Endothelial cell of umbilical vein (primary cell): ENCODE results near the gene RNASET2. TPM values are rescaled to one million over a fixed set of nuclear protein-coding genes. Genes with fewer than 3 reads are reported as not detected.

Experiments used
- BruUV-seq: library from RNA; stranded (reverse); fragments of 400-500 nt; replicated peaks from 2 replicates; lab custom pipeline; 2021; lab: Mats Ljungman, UMichigan
- CTCF ChIA-PET: fragments of 300-600, 350-600 bp; sonication (Branson Sonifier 250); formaldehyde crosslinking; loops from one replicate; lab custom pipeline; 2021; ENCODE audit warnings: antibody characterized with exemption, inconsistent platforms; lab: Charles Lee
- POLR2A ChIA-PET: fragments of 300-600, 350-600 bp; sonication (Branson Sonifier 250); formaldehyde crosslinking; loops from one replicate; lab custom pipeline; 2021; ENCODE audit warnings: antibody characterized with exemption, inconsistent platforms; lab: Charles Lee
- DNase-seq: peaks from one replicate; pipeline ENCODE4 v3.0.0-alpha.2; 2011; ENCODE audit warnings: low read depth, low spot score
- FAIRE-seq: peaks from 2 replicates; lab custom pipeline; 2011; peaks lifted over from hg19 to GRCh38; lab: Jason Lieb, UNC
- H2AFZ ChIP-seq: 2 replicates; pipeline ENCODE4 v1.6.0; 2012; ENCODE audit warnings: low read depth, low read length, control low read depth, inconsistent platforms
- H3K27ac ChIP-seq: 2 replicates; pipeline ENCODE4 v1.5.1; 2011; ENCODE audit warnings: low read depth, mild to moderate bottlenecking, control low read depth, low read length, moderate library complexity; ENCODE audit not compliant: insufficient read depth
- H3K27me3 ChIP-seq, 2 experiments: 2 replicates each; pipeline versions ENCODE4 v1.6.0 to v1.6.1; 2011; ENCODE audit warnings: low read length in 2 of 2, mixed read lengths in 1 of 2; ENCODE audit not compliant: control insufficient read depth in 2 of 2, insufficient read depth in 2 of 2
- H3K36me3 ChIP-seq, 2 experiments: 2 replicates in 1 of 2; 3 replicates in 1 of 2; pipeline ENCODE4 v1.5.1; 2011; ENCODE audit warnings: low read length in 2 of 2, mild to moderate bottlenecking in 1 of 2, moderate library complexity in 1 of 2; ENCODE audit not compliant: control insufficient read depth in 2 of 2, insufficient read depth in 2 of 2; ENCODE audit errors: extremely low read depth in 1 of 2
- H3K4me1 ChIP-seq: 3 replicates; pipeline ENCODE4 v1.5.1; 2011; ENCODE audit warnings: mild to moderate bottlenecking, low read length; ENCODE audit not compliant: control insufficient read depth, insufficient read depth; ENCODE audit errors: extremely low read depth
- H3K4me2 ChIP-seq: 2 replicates; pipeline ENCODE4 v1.6.1; 2011; ENCODE audit warnings: low read length, control low read depth, mixed read lengths; ENCODE audit not compliant: insufficient read depth
- H3K4me3 ChIP-seq, 3 experiments: fragments of 200-600 bp in 1 of 3; sonication (generic), shearing (Covaris generic) in 1 of 3; replicated peaks in 1 of 3; 2 replicates each; pipeline ENCODE4 v1.5.1; 2011 to 2016; ENCODE audit warnings: control low read depth in 3 of 3, low read length in 3 of 3, mild to moderate bottlenecking in 2 of 3, inconsistent platforms in 1 of 3, low read depth in 1 of 3, moderate library complexity in 1 of 3; ENCODE audit not compliant: insufficient read depth in 1 of 3
- H3K79me2 ChIP-seq: 2 replicates; pipeline ENCODE4 v1.6.0; 2012; ENCODE audit warnings: low read length, inconsistent platforms; ENCODE audit not compliant: control insufficient read depth, insufficient read depth
- H3K9ac ChIP-seq: replicated peaks from 2 replicates; pipeline ENCODE3; 2011; ENCODE audit warnings: low read length, control low read depth; ENCODE audit not compliant: insufficient read depth; ENCODE audit errors: extremely low read depth
- H3K9me1 ChIP-seq: replicated peaks from 3 replicates; pipeline ENCODE4 v1.6.0; 2011; ENCODE audit warnings: mild to moderate bottlenecking, low read length; ENCODE audit not compliant: control insufficient read depth, insufficient read depth; ENCODE audit errors: extremely low read depth
- H3K9me3 ChIP-seq: replicated peaks from 2 replicates; pipeline ENCODE4 v1.5.1; 2012; ENCODE audit warnings: low read length, inconsistent platforms; ENCODE audit not compliant: control insufficient read depth, insufficient read depth
- H4K20me1 ChIP-seq: replicated peaks from 2 replicates; pipeline ENCODE3; 2011; ENCODE audit warnings: mild to moderate bottlenecking, low read length; ENCODE audit not compliant: control insufficient read depth, insufficient read depth; ENCODE audit errors: extremely low read depth
- EZH2 ChIP-seq: IDR thresholded peaks from 2 replicates; pipeline ENCODE4 v1.6.1; 2012; ENCODE audit warnings: borderline replicate concordance, low read depth, mild to moderate bottlenecking, moderate library complexity, low read length, inconsistent platforms; ENCODE audit not compliant: severe bottlenecking
- FOS ChIP-seq: IDR thresholded peaks from 2 replicates; pipeline ENCODE4 v1.6.1; 2011; ENCODE audit warnings: mild to moderate bottlenecking, low read length, moderate library complexity, borderline replicate concordance; ENCODE audit not compliant: insufficient read depth
- GATA2 ChIP-seq: IDR thresholded peaks from 2 replicates; pipeline ENCODE4 v1.7.0; 2011; ENCODE audit warnings: low read depth, mild to moderate bottlenecking, moderate library complexity, mixed read lengths, low read length; ENCODE audit not compliant: insufficient read length, insufficient read depth
- JUN ChIP-seq: IDR thresholded peaks from 2 replicates; pipeline ENCODE4 v1.6.1; 2011; ENCODE audit warnings: borderline replicate concordance, low read depth; ENCODE audit not compliant: insufficient read length, insufficient read depth
- MYC ChIP-seq: IDR thresholded peaks from one replicate; pipeline ENCODE4 v1.6.1; 2011; ENCODE audit warnings: mild to moderate bottlenecking, low read depth, low read length
- POLR2A ChIP-seq: IDR thresholded peaks from 2 replicates; pipeline ENCODE4 v1.6.1; 2012; ENCODE audit warnings: low read depth, mild to moderate bottlenecking, control low read depth, low read length
- POLR2AphosphoS5 ChIP-seq: IDR thresholded peaks from 2 replicates; pipeline ENCODE4 v1.6.1; 2012; ENCODE audit warnings: low read depth, mild to moderate bottlenecking, control low read depth, low read length, moderate library complexity; ENCODE audit not compliant: insufficient read depth
- dilution Hi-C: fragments of 300-500 bp; cut with MboI; formaldehyde crosslinking; loops from one replicate; pipeline ENCODE4 v1.15.0; 2019; ENCODE audit warnings: low sequenced_read_pairs; ENCODE audit not compliant: extremely low pct_ligation_motif_present
- intact Hi-C: fragments of 100-400 bp; cut with micrococcal nuclease; formaldehyde crosslinking; loops from one replicate; pipeline ENCODE4 v1.10.0; 2022
- polyA plus RNA-seq, 4 experiments: library from polyadenylated mRNA; depleted of rRNA in 3 of 4; stranded (reverse) in 3 of 4; unstranded in 1 of 4; fragments of >200 nt; gene quantifications; 2 replicates each; pipeline versions ENCODE4 v1.2.1 to v1.2.3, GENCODE V29; 2011 to 2012; ENCODE audit warnings: missing spikeins in 1 of 4
- total RNA-seq: library from RNA; stranded (reverse); gene quantifications from 2 replicates; pipeline ENCODE4 v1.2.3, GENCODE V29; 2021
- TF ChIP-seq, protein P1 (sequence below): IDR thresholded peaks from 2 replicates; pipeline ENCODE4 v1.6.1; 2011; ENCODE audit not compliant: insufficient read depth, insufficient read length
- TF ChIP-seq, protein P2 (sequence below), 2 donors: IDR thresholded peaks; 1 replicate in 1 of 2; 2 replicates in 1 of 2; pipeline ENCODE4 v1.5.1; 2011; ENCODE audit warnings: low read length in 2 of 2, mild to moderate bottlenecking in 2 of 2, moderate library complexity in 2 of 2, control low read depth in 1 of 2, inconsistent platforms in 1 of 2, low read depth in 1 of 2; ENCODE audit not compliant: insufficient read depth in 1 of 2; ENCODE audit errors: extremely low read depth in 1 of 2

The RNASET2 gene
- total and polyA plus RNA-seq, 2 donors (not counting 3 experiments of a cell fraction or from before 2014, with no cell fraction given), result 10.7 to 11.4 TPM

GRCh38 chr6:166932116-166932515 is 24.2 kb downstream of the RNASET2 start:
- no peak for DNase-seq
- FAIRE-seq, result no peak

More at GRCh38 chr6:166932116-166932515, 24.2 kb downstream of the RNASET2 start:
- ChIA-PET POLR2A (no interaction called here), CTCF (interaction anchor here (1.0 kb wide), 1 partner anchor 19 kb away, joined by 5 read pairs; no protein-coding TSS in a partner anchor)
- intact Hi-C loops (no loop called here), dilution Hi-C loops (no loop called here)
- Histone ChIP-seq H3K36me3 (no peaks in the 10 kb centered on the region), H3K4me3 (no peak overlapping the region), H3K79me2 (no peaks in the 10 kb centered on the region), H3K9ac (no peak overlapping the region), H3K4me1 (no peaks in the 10 kb centered on the region), H4K20me1 (no peaks in the 10 kb centered on the region), H3K9me3 (no peaks in the 10 kb centered on the region), H3K27me3 (no peaks in the 10 kb centered on the region), H3K9me1 (no peaks in the 10 kb centered on the region), H3K4me2 (no peak overlapping the region), H3K27ac (no peak overlapping the region), H2AFZ (no peak overlapping the region)
- no TSS peak for BruUV-seq
- TF ChIP-seq, protein P1, sequence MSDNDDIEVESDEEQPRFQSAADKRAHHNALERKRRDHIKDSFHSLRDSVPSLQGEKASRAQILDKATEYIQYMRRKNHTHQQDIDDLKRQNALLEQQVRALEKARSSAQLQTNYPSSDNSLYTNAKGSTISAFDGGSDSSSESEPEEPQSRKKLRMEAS, result no peak
- TF ChIP-seq EZH2, result no peak
- TF ChIP-seq FOS, result no peak
- TF ChIP-seq MYC, result no peak
- TF ChIP-seq JUN, result no peak
- TF ChIP-seq POLR2A, result no peak
- TF ChIP-seq, protein P2, sequence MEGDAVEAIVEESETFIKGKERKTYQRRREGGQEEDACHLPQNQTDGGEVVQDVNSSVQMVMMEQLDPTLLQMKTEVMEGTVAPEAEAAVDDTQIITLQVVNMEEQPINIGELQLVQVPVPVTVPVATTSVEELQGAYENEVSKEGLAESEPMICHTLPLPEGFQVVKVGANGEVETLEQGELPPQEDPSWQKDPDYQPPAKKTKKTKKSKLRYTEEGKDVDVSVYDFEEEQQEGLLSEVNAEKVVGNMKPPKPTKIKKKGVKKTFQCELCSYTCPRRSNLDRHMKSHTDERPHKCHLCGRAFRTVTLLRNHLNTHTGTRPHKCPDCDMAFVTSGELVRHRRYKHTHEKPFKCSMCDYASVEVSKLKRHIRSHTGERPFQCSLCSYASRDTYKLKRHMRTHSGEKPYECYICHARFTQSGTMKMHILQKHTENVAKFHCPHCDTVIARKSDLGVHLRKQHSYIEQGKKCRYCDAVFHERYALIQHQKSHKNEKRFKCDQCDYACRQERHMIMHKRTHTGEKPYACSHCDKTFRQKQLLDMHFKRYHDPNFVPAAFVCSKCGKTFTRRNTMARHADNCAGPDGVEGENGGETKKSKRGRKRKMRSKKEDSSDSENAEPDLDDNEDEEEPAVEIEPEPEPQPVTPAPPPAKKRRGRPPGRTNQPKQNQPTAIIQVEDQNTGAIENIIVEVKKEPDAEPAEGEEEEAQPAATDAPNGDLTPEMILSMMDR (IDR thresholded peaks at IDR 0.05; ENCODE audit: extremely low read depth in 1 of 2, insufficient read depth in 1 of 2, low read depth in 1 of 2, low read length in 2 of 2), result no peak
- no peak for TF ChIP-seq POLR2AphosphoS5
- no peak for TF ChIP-seq GATA2
